Ishikawa (cell line): ENCODE data around the gene NTM.

Source experiments
- CEBPB ChIP-seq: IDR thresholded peaks from 2 replicates; pipeline ENCODE4 v1.6.1; 2012
- CREB1 ChIP-seq: IDR thresholded peaks from 2 replicates; pipeline ENCODE4 v1.6.1; 2012; ENCODE audit warnings: low read depth
- EGR1 ChIP-seq: IDR thresholded peaks from 2 replicates; pipeline ENCODE4 v1.6.1; 2012
- EP300 ChIP-seq: IDR thresholded peaks from 2 replicates; pipeline ENCODE4 v1.6.1; 2012; ENCODE audit warnings: borderline replicate concordance
- FOXM1 ChIP-seq: IDR thresholded peaks from 2 replicates; pipeline ENCODE4 v1.6.1; 2012; ENCODE audit warnings: low read depth, borderline replicate concordance
- MAX ChIP-seq: IDR thresholded peaks from 2 replicates; pipeline ENCODE4 v1.6.1; 2012
- NFIC ChIP-seq: IDR thresholded peaks from 2 replicates; pipeline ENCODE4 v1.6.1; 2012
- RAD21 ChIP-seq: IDR thresholded peaks from 2 replicates; pipeline ENCODE4 v1.6.1; 2012; ENCODE audit warnings: low read depth
- TAF1 ChIP-seq: IDR thresholded peaks from 2 replicates; pipeline ENCODE4 v1.6.1; 2012; ENCODE audit warnings: low read depth, mild to moderate bottlenecking
- TCF12 ChIP-seq: IDR thresholded peaks from 2 replicates; pipeline ENCODE4 v1.6.1; 2012; ENCODE audit warnings: low read depth
- TEAD4 ChIP-seq: IDR thresholded peaks from 2 replicates; pipeline ENCODE4 v1.6.1; 2012
- YY1 ChIP-seq: IDR thresholded peaks from 2 replicates; pipeline ENCODE4 v1.6.1; 2012; ENCODE audit warnings: low read depth
- ZBTB7A ChIP-seq: IDR thresholded peaks from 2 replicates; pipeline ENCODE4 v1.6.1; 2012; ENCODE audit warnings: low read depth
- TF ChIP-seq, protein P1 (sequence below): IDR thresholded peaks from 2 replicates; pipeline ENCODE4 v1.6.1; 2012; ENCODE audit warnings: low read depth, mild to moderate bottlenecking
- TF ChIP-seq, protein P2 (sequence below): IDR thresholded peaks from 2 replicates; pipeline ENCODE4 v1.6.1; 2012

The NTM gene

DNA sequence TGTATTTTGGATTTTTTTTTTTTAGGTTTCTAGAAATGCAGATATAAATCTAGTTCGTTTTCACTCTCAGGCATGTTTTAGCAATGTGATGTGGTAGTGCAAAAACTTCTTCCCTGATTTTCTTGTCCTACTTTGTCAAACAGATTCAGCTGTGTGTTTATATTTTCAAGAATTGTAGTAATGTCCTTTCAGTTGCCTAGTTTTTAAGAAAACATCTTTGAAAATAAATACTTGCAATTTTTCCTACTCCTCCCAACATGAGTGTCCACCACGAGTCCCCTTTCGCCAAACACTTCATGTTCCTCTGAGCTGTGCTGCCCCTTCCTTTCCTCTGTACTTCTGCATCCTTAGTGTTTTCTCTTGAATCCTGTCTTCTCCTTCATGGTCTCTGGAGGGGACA, 686.9 kb downstream of the NTM start:
- TF ChIP-seq RAD21 (no peak), ZBTB7A (no peak), EP300 (no peak), TEAD4 (no peak), CREB1 (no peak), EGR1 (no peak), YY1 (no peak), MAX (no peak), CEBPB (no peak), TAF1 (no peak), FOXM1 (no peak), TCF12 (no peak), NFIC (no peak)
- TF ChIP-seq, protein P1, sequence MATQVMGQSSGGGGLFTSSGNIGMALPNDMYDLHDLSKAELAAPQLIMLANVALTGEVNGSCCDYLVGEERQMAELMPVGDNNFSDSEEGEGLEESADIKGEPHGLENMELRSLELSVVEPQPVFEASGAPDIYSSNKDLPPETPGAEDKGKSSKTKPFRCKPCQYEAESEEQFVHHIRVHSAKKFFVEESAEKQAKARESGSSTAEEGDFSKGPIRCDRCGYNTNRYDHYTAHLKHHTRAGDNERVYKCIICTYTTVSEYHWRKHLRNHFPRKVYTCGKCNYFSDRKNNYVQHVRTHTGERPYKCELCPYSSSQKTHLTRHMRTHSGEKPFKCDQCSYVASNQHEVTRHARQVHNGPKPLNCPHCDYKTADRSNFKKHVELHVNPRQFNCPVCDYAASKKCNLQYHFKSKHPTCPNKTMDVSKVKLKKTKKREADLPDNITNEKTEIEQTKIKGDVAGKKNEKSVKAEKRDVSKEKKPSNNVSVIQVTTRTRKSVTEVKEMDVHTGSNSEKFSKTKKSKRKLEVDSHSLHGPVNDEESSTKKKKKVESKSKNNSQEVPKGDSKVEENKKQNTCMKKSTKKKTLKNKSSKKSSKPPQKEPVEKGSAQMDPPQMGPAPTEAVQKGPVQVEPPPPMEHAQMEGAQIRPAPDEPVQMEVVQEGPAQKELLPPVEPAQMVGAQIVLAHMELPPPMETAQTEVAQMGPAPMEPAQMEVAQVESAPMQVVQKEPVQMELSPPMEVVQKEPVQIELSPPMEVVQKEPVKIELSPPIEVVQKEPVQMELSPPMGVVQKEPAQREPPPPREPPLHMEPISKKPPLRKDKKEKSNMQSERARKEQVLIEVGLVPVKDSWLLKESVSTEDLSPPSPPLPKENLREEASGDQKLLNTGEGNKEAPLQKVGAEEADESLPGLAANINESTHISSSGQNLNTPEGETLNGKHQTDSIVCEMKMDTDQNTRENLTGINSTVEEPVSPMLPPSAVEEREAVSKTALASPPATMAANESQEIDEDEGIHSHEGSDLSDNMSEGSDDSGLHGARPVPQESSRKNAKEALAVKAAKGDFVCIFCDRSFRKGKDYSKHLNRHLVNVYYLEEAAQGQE = no peak
- TF ChIP-seq, protein P2, sequence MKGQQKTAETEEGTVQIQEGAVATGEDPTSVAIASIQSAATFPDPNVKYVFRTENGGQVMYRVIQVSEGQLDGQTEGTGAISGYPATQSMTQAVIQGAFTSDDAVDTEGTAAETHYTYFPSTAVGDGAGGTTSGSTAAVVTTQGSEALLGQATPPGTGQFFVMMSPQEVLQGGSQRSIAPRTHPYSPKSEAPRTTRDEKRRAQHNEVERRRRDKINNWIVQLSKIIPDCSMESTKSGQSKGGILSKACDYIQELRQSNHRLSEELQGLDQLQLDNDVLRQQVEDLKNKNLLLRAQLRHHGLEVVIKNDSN = no peak

DNA sequence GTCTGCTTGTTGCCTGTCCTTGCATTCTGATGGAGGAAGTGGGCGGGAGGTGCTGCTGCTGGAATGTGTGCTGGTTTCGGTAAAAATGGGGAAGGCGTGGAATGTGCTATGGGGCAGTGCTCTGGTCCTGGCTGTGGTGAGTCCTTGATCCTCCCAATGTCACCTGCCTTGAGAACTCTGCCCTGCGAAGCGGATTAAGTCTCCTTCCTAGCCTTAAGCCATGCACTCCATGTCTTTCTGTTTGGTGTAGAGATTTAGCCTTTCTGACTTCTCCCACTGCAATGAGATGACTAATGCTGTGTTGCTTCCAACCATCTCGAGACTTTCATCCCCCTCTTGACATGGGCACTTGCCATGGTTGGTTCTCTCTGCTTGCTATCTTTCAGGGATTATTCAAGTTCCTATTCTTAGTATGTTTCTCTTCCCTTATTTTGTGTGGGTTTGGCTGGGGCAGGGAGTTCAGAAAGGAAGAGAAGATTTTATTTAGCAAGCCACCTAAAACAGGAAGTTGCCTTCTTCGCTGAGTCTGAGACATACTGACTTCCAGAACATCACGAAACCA, 687.9 kb downstream of the NTM start:
- TF ChIP-seq CEBPB (no peak), FOXM1 (no peak), ZBTB7A (no peak), MAX (no peak), EP300 (no peak), TAF1 (no peak), CREB1 (no peak), YY1 (no peak), NFIC (no peak), EGR1 (no peak), RAD21 (no peak), TEAD4 (no peak), TCF12 (no peak)
- TF ChIP-seq, protein P2 = no peak
- TF ChIP-seq, protein P1 = no peak

DNA sequence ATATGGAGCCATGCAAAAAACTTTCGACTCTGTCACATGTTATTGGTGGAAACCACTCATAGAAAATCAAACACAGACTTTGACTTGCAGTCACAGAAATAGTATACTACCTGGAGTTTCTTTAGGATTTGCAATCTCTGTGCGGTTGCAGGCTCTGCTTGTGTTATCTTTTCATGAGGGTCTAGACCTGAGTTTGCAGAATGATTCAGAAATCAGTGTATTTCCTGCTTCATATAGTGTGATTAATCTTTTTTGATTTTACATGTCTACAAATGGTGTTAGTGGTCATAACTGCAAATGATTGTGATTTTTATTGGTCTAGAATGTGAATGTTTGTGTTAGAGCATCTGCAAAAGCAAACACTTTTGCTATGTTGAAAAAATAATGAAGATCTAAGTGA, 690.2 kb downstream of the NTM start:
- no peak for TF ChIP-seq RAD21

GRCh38 chr11:132062031-132062430, 691.6 kb downstream of the NTM start:
- TF ChIP-seq NFIC (no peak), YY1 (no peak), EP300 (no peak), TEAD4 (no peak), FOXM1 (no peak), CREB1 (no peak), CEBPB (no peak), TAF1 (no peak), ZBTB7A (no peak), EGR1 (no peak), TCF12 (no peak), MAX (no peak), RAD21 (no peak)
- TF ChIP-seq, protein P2 = no peak
- TF ChIP-seq, protein P1 = no peak
